NCI-H2107 (cell line): Measurements from ENCODE around the gene L1CAM.

Experiments used
- DNase-seq: peaks from one replicate; lab custom pipeline; 2025; lab: John Stamatoyannopoulos, UW

The L1CAM gene, protein sequence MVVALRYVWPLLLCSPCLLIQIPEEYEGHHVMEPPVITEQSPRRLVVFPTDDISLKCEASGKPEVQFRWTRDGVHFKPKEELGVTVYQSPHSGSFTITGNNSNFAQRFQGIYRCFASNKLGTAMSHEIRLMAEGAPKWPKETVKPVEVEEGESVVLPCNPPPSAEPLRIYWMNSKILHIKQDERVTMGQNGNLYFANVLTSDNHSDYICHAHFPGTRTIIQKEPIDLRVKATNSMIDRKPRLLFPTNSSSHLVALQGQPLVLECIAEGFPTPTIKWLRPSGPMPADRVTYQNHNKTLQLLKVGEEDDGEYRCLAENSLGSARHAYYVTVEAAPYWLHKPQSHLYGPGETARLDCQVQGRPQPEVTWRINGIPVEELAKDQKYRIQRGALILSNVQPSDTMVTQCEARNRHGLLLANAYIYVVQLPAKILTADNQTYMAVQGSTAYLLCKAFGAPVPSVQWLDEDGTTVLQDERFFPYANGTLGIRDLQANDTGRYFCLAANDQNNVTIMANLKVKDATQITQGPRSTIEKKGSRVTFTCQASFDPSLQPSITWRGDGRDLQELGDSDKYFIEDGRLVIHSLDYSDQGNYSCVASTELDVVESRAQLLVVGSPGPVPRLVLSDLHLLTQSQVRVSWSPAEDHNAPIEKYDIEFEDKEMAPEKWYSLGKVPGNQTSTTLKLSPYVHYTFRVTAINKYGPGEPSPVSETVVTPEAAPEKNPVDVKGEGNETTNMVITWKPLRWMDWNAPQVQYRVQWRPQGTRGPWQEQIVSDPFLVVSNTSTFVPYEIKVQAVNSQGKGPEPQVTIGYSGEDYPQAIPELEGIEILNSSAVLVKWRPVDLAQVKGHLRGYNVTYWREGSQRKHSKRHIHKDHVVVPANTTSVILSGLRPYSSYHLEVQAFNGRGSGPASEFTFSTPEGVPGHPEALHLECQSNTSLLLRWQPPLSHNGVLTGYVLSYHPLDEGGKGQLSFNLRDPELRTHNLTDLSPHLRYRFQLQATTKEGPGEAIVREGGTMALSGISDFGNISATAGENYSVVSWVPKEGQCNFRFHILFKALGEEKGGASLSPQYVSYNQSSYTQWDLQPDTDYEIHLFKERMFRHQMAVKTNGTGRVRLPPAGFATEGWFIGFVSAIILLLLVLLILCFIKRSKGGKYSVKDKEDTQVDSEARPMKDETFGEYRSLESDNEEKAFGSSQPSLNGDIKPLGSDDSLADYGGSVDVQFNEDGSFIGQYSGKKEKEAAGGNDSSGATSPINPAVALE

DNA sequence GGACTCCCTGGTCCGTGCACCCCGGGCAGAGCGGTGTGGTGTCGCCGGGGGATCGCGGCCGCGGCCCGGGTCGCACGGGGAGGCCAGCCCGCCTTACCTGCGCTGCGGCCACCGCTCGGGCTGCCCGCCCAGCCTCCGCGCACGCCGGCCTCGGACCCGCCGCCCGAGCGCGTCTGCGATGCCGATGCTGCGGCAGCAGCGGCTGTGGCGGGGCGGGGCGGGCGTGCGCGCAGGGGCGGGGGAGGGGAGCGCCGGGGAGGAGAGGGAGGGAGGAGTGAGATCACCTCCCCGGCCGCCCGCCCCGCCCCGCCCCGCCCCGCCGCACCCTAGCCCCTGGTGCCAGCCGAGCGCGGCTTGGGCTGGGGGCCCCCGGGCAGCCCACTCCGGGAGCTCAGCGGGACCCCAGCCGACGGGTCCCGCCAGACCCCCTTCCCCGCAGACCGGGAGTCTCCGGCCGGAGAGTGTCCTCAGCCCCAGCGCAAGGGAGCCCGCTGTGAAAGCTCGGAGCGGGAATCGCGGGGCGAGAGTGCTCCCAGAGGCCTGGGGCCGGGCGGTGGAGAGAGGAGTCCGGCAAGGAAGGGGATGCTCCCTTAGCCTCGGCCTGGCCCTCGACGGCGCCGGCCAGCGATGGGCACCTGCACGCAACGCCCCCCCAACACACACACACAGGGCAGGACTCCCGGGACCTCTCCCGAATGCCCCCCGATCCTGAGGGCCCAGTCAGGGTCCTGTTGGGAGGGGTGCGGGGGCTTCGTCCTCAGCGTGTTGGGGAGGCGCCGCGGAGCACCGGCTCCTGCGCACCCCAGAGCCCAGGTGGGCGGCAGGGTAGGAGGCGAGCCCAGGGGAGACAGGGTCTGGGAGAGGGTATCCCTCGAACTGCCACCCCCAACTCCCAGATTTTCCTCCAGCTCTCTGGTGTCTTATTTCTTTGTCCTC is at the start of gene L1CAM:
Gene L1CAM, minus strand, starts transcription at position 206 of the 936 bp plus-strand sequence. CDS start 10,337 bp downstream, outside the sequence.
- no peak for DNase-seq

- DNase-seq: no peak
These were observed 49.4 kb upstream of the L1CAM start for GRCh38 chrX:153935326-153935851.

GRCh38 chrX:153934762-153935325 is 48.9 kb upstream of the L1CAM start, which contains the start of gene NAA10:
Gene NAA10, minus strand, starts transcription at chrX:153935037. Its CDS starts 133 bp downstream, at chrX:153934904.
- DNase-seq: peak; percentile 68

GRCh38 chrX:153934148-153934761 is 48.3 kb upstream of the L1CAM start:
- no peak for DNase-seq

- no peak for DNase-seq
These were observed 47.8 kb upstream of the L1CAM start for GRCh38 chrX:153933748-153934147.

GRCh38 chrX:153932220-153932915 is 46.4 kb upstream of the L1CAM start:
- DNase-seq: no peak

DNA sequence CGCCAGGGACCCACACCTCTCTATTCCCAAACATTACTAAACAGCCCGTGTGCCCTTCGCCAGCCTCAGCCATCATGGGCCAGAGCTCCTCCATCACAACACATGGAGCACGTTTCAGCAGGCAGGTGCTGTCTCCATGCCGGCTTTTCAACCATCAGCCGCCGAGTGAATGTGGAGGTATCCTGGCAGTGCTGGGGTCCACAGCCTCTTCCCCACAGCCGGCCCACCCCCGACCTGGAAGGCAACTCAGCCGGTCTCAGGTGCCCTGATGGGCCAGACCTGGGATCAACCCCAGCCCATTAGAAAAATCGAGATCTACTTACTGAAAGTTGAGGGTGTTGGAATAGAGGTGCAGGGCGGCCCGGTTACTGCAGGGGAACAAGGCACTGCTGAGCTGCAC is 45.8 kb upstream of the L1CAM start:
- DNase-seq: no peak

DNA sequence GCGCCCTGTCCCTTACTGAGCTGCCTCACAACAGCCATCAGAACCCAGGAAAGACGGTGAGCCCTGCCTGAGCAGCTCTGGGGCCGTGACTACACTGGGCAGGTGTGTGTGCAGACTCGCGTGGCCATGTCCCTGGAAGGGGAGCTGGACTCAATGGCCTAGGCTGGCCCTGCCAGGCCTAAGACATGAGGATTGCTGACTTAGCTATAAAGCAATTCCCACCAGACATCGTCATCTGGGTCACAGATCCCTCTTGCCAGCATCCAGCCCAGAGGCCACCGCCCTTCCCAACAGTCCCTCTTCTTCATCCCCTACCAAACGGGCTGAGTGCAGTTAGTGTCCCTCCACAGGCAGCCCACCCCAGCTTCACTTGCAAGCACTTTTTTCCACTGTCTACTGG is 45.2 kb upstream of the L1CAM start:
- no peak for DNase-seq

GRCh38 chrX:153930011-153930910 is 44.3 kb upstream of the L1CAM start:
- no peak for DNase-seq

- DNase-seq: no peak
These were observed 43.6 kb upstream of the L1CAM start for GRCh38 chrX:153929576-153929975.

- no peak for DNase-seq
These were observed 42.9 kb upstream of the L1CAM start for GRCh38 chrX:153928846-153929245.

- peak; percentile 98 for DNase-seq
These were observed 42.2 kb upstream of the L1CAM start for GRCh38 chrX:153927922-153928760.

- DNase-seq: no peak
These were observed 41.6 kb upstream of the L1CAM start for GRCh38 chrX:153927672-153927921.

DNA sequence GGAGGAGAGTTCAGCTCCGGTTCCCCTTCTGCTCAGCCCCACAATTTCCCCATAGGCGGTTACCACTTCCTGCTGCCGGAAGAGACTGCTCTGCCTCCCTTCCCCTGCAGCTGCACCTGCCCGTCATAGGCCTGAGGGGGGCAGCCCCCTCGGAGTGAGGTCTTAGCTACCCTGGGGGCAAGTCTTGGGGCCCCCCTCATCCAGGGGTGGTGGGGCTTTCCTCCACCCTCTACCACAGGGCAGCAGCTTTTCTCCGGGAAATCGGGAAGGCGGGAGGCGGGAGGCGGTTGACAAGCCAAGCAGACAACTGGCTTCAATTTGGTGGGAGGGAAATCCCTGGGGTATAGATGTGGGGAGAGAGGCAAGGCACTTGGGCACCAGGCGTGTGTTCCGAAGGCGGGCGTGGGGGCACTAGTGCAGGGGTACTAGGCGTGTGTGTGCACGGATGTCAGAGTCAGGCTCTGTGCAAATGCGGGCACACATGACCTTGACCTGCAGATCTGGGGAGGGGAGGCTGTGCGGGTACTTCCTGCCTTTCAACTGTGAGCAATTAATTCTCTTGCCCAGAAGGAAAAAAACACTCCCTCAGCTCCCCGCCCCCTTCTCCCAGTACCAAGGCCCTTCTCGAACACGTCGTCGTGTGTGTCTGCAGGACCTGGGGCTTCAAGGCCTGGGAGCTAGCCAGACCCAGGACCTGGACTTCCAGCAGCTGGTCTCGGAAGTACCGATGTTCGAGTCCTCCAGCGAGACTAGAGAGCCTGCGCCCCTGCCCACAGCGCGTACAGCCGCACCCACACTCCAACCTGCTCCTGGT is 41.1 kb upstream of the L1CAM start:
- DNase-seq: peak; percentile 70

GRCh38 chrX:153926552-153926857 is 40.5 kb upstream of the L1CAM start:
- no peak for DNase-seq

- DNase-seq: no peak
These were observed 40.0 kb upstream of the L1CAM start, which contains the start of gene ARHGAP4 for GRCh38 chrX:153925739-153926551. Gene ARHGAP4, minus strand, starts transcription at chrX:153926264. Its CDS starts 62 bp downstream, at chrX:153926202.
